Panc1 (cell line): Measurements from ENCODE around the gene GATD1. TPM values are rescaled to one million over a fixed set of nuclear protein-coding genes. Genes with fewer than 3 reads are reported as not detected.

Source experiments
- ATAC-seq: fragments of 200-7000 bp; cut with Tn5 transposase; 2 replicates; pipeline ENCODE4 v1.9.1; 2020; ENCODE audit warnings: mild to moderate bottlenecking, moderate library complexity
- BruUV-seq: library from RNA; stranded (reverse); fragments of 400-500 nt; replicated peaks from 2 replicates; lab custom pipeline; 2021; lab: Mats Ljungman, UMichigan
- CTCF ChIA-PET: fragments of 300-600 bp; sonication (Branson Sonifier 250); formaldehyde crosslinking; loops from one replicate; lab custom pipeline; 2022; ENCODE audit warnings: antibody characterized with exemption; lab: Charles Lee
- POLR2A ChIA-PET: fragments of 300-600 bp; sonication (Branson Sonifier 250); formaldehyde crosslinking; loops from one replicate; lab custom pipeline; 2022; ENCODE audit warnings: antibody characterized with exemption; lab: Charles Lee
- DNase-seq: peaks from one replicate; pipeline ENCODE4 v3.0.0-alpha.2; 2010; ENCODE audit warnings: low read depth, low spot score
- H3K27ac ChIP-seq: 2 replicates; pipeline ENCODE4 v1.5.1; 2011; ENCODE audit warnings: mild to moderate bottlenecking, low read length, inconsistent platforms
- H3K27me3 ChIP-seq: fragments of 200-500 bp; sonication (Bioruptor generic); 2 replicates; pipeline ENCODE4 v1.6.0; 2014; ENCODE audit warnings: low read length, inconsistent platforms; ENCODE audit not compliant: control insufficient read depth, insufficient read depth
- H3K36me3 ChIP-seq: fragments of 200-500 bp; sonication (Bioruptor generic); 2 replicates; pipeline ENCODE4 v1.5.1; 2014; ENCODE audit warnings: inconsistent platforms, mild to moderate bottlenecking, low read length, moderate library complexity; ENCODE audit not compliant: control insufficient read depth, insufficient read depth
- H3K4me1 ChIP-seq: 2 replicates; pipeline ENCODE4 v1.5.1; 2011; ENCODE audit warnings: inconsistent platforms, mild to moderate bottlenecking, low read length, moderate library complexity; ENCODE audit not compliant: control insufficient read depth, insufficient read depth
- H3K4me3 ChIP-seq, 2 experiments: 2 replicates each; pipeline ENCODE4 v1.5.1; 2011 to 2012; ENCODE audit warnings: low read depth in 2 of 2, low read length in 2 of 2, mild to moderate bottlenecking in 2 of 2, inconsistent platforms in 1 of 2, moderate library complexity in 1 of 2
- H3K9me3 ChIP-seq: fragments of 200-500 bp; sonication (Bioruptor generic); 2 replicates; pipeline ENCODE4 v1.5.1; 2014; ENCODE audit warnings: low read depth, mild to moderate bottlenecking, inconsistent platforms, low read length, moderate library complexity; ENCODE audit not compliant: control insufficient read depth, insufficient read depth
- CTCF ChIP-seq: fragments of 450-650 bp; IDR thresholded peaks from 2 replicates; pipeline ENCODE4 v1.5.1; 2017; ENCODE audit warnings: mild to moderate bottlenecking
- POLR2AphosphoS5 ChIP-seq: IDR thresholded peaks from 2 replicates; pipeline ENCODE4 v1.6.1; 2012; ENCODE audit warnings: mild to moderate bottlenecking, low read depth, low read length, moderate library complexity
- REST ChIP-seq, 2 experiments: IDR thresholded peaks; 2 replicates each; pipeline ENCODE4 v1.6.1; 2011 to 2012; ENCODE audit warnings: low read depth in 2 of 2, control low read depth in 1 of 2, low read length in 1 of 2, mild to moderate bottlenecking in 1 of 2, moderate library complexity in 1 of 2; ENCODE audit not compliant: insufficient read depth in 1 of 2
- SIN3A ChIP-seq: IDR thresholded peaks from 2 replicates; pipeline ENCODE4 v1.6.1; 2012; ENCODE audit warnings: low read depth, mild to moderate bottlenecking, low read length, moderate library complexity, borderline replicate concordance; ENCODE audit not compliant: insufficient read depth
- TCF7L2 ChIP-seq: IDR thresholded peaks from 2 replicates; pipeline ENCODE4 v1.6.1; 2011; ENCODE audit warnings: mild to moderate bottlenecking, low read depth, low read length, inconsistent platforms
- in situ Hi-C: cut with HindIII; loops from 2 replicates; pipeline ENCODE4 v1.10.0; 2016; ENCODE audit warnings: low sequenced_read_pairs, low pct_unique_long_range_greater_than_20kb
- intact Hi-C: fragments of 100-400 bp; cut with micrococcal nuclease; formaldehyde crosslinking; loops from one replicate; pipeline ENCODE4 v1.10.0; 2022; ENCODE audit not compliant: unreplicated experiment
- total RNA-seq: library from RNA; stranded (reverse); gene quantifications from one replicate; pipeline ENCODE4 v1.2.1, GENCODE V29; 2021; ENCODE audit not compliant: unreplicated experiment

The GATD1 gene
- total RNA-seq, 1 experiment from 2014 or later: 229 TPM

- TF ChIP-seq CTCF (no peak), SIN3A (no peak), POLR2AphosphoS5 (no peak), REST (IDR thresholded peaks at IDR 0.05; ENCODE audit: insufficient read depth in 1 of 2, low read depth in 2 of 2, low read length in 1 of 2) (no peak), TCF7L2 (no peak)
- CTCF ChIA-PET: interaction anchor here (0.9 kb wide), 1 partner anchor 9 kb away, joined by 3 read pairs; the partner anchor contains the start of gene PNPLA2
- Histone ChIP-seq H3K4me3 (peak overlapping the region; percentile 85 to 96), H3K27ac (peak overlapping the region; percentile 99), H3K4me1 (peaks cover 42% of the 10 kb centered on the region), H3K27me3 (no peaks in the 10 kb centered on the region), H3K9me3 (no peaks in the 10 kb centered on the region), H3K36me3 (peaks cover 24% of the 10 kb centered on the region)
- BruUV-seq: TSS peak; percentile 86
- peak; percentile 2 for ATAC-seq
- intact Hi-C loops (no loop called here), in situ Hi-C loops (no loop called here)
- POLR2A ChIA-PET: interaction anchor here (0.8 to 1.0 kb wide), 3 partner anchors 9 to 31 kb away, joined by 3 to 9 read pairs (median 6); partner anchors contain the start of gene PNPLA2
- no peak for DNase-seq
Measured at GRCh38 chr11:810040-810567, 32.8 kb upstream of the GATD1 start.

GRCh38 chr11:809287-810039, 32.2 kb upstream of the GATD1 start, which contains the start of gene RPLP2:
TSS of gene RPLP2 (plus strand) at chr11:809967. CDS start at chr11:810235, 268 bp downstream.
- ATAC-seq (peak; percentile 90), DNase-seq (peak; percentile 97)
- POLR2A ChIA-PET: interaction anchor here (0.8 to 1.3 kb wide), 3 partner anchors 12 to 32 kb away, joined by 3 to 6 read pairs (median 3); no protein-coding TSS in a partner anchor
- intact Hi-C loops: no loop called here
- CTCF ChIA-PET: interaction anchor here (0.7 to 0.9 kb wide), 3 partner anchors 10 to 370 kb away, joined by 3 to 10 read pairs (median 8); partner anchors contain the start of gene PNPLA2
- TF ChIP-seq POLR2AphosphoS5: peak; percentile 95
- TF ChIP-seq TCF7L2: peak; percentile 20; the same call in 1 of the 2 replicates
- peak; percentile 93; the same call in 1 of the 2 replicates for TF ChIP-seq SIN3A
- TF ChIP-seq REST (IDR thresholded peaks at IDR 0.05; ENCODE audit: insufficient read depth in 1 of 2, low read depth in 2 of 2, low read length in 1 of 2): no peak
- TF ChIP-seq CTCF: no peak
- Histone ChIP-seq H3K36me3 (peaks cover 24% of the 10 kb centered on the region), H3K4me3 (peak within 1 kb of the TSS; percentile 85 to 96), H3K9me3 (no peaks in the 10 kb centered on the region), H3K4me1 (peaks cover 45% of the 10 kb centered on the region), H3K27me3 (no peaks in the 10 kb centered on the region), H3K27ac (peak within 1 kb of the TSS; percentile 99)
- BruUV-seq: no TSS peak
- in situ Hi-C loops: no loop called here
